OCI-LY7 (cell line): Measurements from ENCODE around the gene SLC18A2. TPM values are rescaled to one million over a fixed set of nuclear protein-coding genes. Genes with fewer than 3 reads are reported as not detected.

Experiments used
- BruUV-seq: library from RNA; stranded (reverse); fragments of 400-500 nt; replicated peaks from 2 replicates; lab custom pipeline; 2021; lab: Mats Ljungman, UMichigan
- CTCF ChIA-PET: fragments of 300-600 bp; sonication (Branson Sonifier 250); formaldehyde crosslinking; loops from one replicate; lab custom pipeline; 2022; ENCODE audit warnings: antibody characterized with exemption; ENCODE audit not compliant: unreplicated experiment; lab: Charles Lee
- POLR2A ChIA-PET: fragments of 300-600 bp; sonication (Branson Sonifier 250); formaldehyde crosslinking; loops from one replicate; lab custom pipeline; 2022; ENCODE audit warnings: antibody characterized with exemption; lab: Charles Lee
- DNase-seq: peaks from one replicate; pipeline ENCODE4 v3.0.0-alpha.2; 2015; ENCODE audit warnings: low spot score
- H2AFZ ChIP-seq: fragments of 200-600 bp; sonication (generic), shearing (Covaris generic); 2 replicates; pipeline ENCODE4 v1.6.1; 2014; ENCODE audit warnings: mild to moderate bottlenecking, antibody characterized with exemption, low read length, moderate library complexity
- H3K27ac ChIP-seq: fragments of 200-600 bp; sonication (generic); 2 replicates; pipeline ENCODE4 v1.5.1; 2014; ENCODE audit warnings: mixed run types, low read depth, mild to moderate bottlenecking, moderate library complexity, low read length, inconsistent platforms; ENCODE audit not compliant: poor library complexity, severe bottlenecking
- H3K36me3 ChIP-seq: fragments of 200-600 bp; sonication (generic); 2 replicates; pipeline ENCODE4 v1.6.1; 2014; ENCODE audit warnings: mild to moderate bottlenecking, antibody characterized with exemption, low read length, moderate library complexity, mixed read lengths; ENCODE audit not compliant: insufficient read depth
- H3K4me1 ChIP-seq: fragments of 200-600 bp; sonication (generic); 2 replicates; pipeline ENCODE4 v1.5.1; 2014; ENCODE audit warnings: mild to moderate bottlenecking, low read length; ENCODE audit not compliant: insufficient read depth, poor library complexity, severe bottlenecking
- H3K4me2 ChIP-seq: fragments of 200-600 bp; sonication (generic); 2 replicates; pipeline ENCODE4 v1.6.1; 2014; ENCODE audit warnings: mild to moderate bottlenecking, low read length
- H3K4me3 ChIP-seq: fragments of 200-600 bp; sonication (generic); 2 replicates; pipeline ENCODE4 v1.5.1; 2014; ENCODE audit warnings: mild to moderate bottlenecking, low read depth, low read length; ENCODE audit not compliant: poor library complexity, severe bottlenecking
- H3K79me2 ChIP-seq: fragments of 200-600 bp; sonication (generic); 2 replicates; pipeline ENCODE4 v1.6.1; 2016; ENCODE audit warnings: low read depth, mild to moderate bottlenecking, low read length, moderate library complexity, mixed read lengths; ENCODE audit not compliant: insufficient read depth
- H3K9me2 ChIP-seq: fragments of 200-600 bp; sonication (generic); 2 replicates; pipeline ENCODE4 v1.6.1; 2016; ENCODE audit warnings: mild to moderate bottlenecking, low read length, mixed read lengths; ENCODE audit not compliant: insufficient read depth
- H3K9me3 ChIP-seq: fragments of 200-600 bp; sonication (generic); 2 replicates; pipeline ENCODE4 v1.6.1; 2014; ENCODE audit warnings: mild to moderate bottlenecking, mixed run types, low read length, mixed read lengths
- H4K20me1 ChIP-seq: fragments of 200-600 bp; sonication (generic); 2 replicates; pipeline ENCODE4 v1.6.1; 2014; ENCODE audit warnings: mild to moderate bottlenecking, antibody characterized with exemption, low read length, moderate library complexity, mixed read lengths; ENCODE audit not compliant: insufficient read depth
- EZH2phosphoT487 ChIP-seq: fragments of 200-600 bp; sonication (generic); IDR thresholded peaks from 2 replicates; pipeline ENCODE4 v1.6.1; 2018; ENCODE audit warnings: low read depth, borderline replicate concordance, mild to moderate bottlenecking, mixed run types, antibody characterized with exemption, low read length, moderate library complexity, mixed read lengths
- intact Hi-C: fragments of 100-400 bp; cut with micrococcal nuclease; formaldehyde crosslinking; loops from one replicate; pipeline ENCODE4 v1.10.0; 2022; ENCODE audit not compliant: unreplicated experiment
- total RNA-seq, 2 experiments: library from RNA; depleted of rRNA in 1 of 2; stranded (reverse); fragments of >200 nt in 1 of 2; shearing (Covaris generic) in 1 of 2; gene quantifications; 2 replicates each; pipeline ENCODE4 v1.2.3, GENCODE V29; 2014 to 2022
- TF ChIP-seq, protein P1 (sequence below): fragments of 200-600 bp; sonication (generic); conservative IDR thresholded peaks from 2 replicates; pipeline ENCODE4 v1.5.1; 2014; ENCODE audit warnings: mild to moderate bottlenecking, antibody characterized with exemption, low read length, moderate library complexity, mixed read lengths

SLC18A2 gene
- total RNA-seq, 2 experiments from 2014 or later: not detected

DNA sequence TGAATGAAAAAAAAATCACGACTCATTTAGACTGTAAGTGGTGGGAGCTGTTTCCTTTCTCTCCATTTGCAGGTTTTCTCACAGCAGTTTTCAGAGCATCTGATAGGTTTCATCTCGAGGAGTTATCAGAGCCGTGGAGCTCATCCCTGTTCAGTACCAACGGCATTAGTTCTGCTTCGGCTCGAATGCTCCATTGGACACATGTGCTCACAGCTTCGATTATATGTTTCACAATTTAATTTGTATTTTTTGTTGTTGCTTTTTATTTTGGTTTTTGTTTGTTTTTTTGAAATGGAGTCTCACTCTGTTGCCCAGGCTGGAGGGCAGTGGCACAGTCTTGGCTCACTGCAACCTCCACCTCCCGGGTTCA is 1.5 kb downstream of the SLC18A2 start:
- BruUV-seq: no TSS peak
- no peaks in the 10 kb centered on the region for H3K79me2 ChIP-seq
- H3K9me2 ChIP-seq: no peaks in the 10 kb centered on the region
- POLR2A ChIA-PET: no interaction called here
- no peaks in the 10 kb centered on the region for H3K9me3 ChIP-seq
- no peak for DNase-seq
- TF ChIP-seq, protein P1, sequence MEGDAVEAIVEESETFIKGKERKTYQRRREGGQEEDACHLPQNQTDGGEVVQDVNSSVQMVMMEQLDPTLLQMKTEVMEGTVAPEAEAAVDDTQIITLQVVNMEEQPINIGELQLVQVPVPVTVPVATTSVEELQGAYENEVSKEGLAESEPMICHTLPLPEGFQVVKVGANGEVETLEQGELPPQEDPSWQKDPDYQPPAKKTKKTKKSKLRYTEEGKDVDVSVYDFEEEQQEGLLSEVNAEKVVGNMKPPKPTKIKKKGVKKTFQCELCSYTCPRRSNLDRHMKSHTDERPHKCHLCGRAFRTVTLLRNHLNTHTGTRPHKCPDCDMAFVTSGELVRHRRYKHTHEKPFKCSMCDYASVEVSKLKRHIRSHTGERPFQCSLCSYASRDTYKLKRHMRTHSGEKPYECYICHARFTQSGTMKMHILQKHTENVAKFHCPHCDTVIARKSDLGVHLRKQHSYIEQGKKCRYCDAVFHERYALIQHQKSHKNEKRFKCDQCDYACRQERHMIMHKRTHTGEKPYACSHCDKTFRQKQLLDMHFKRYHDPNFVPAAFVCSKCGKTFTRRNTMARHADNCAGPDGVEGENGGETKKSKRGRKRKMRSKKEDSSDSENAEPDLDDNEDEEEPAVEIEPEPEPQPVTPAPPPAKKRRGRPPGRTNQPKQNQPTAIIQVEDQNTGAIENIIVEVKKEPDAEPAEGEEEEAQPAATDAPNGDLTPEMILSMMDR: no peak
- TF ChIP-seq EZH2phosphoT487: no peak
- CTCF ChIA-PET: no interaction called here
- H4K20me1 ChIP-seq: no peaks in the 10 kb centered on the region
- no peak overlapping the region for H3K4me2 ChIP-seq
- H3K4me1 ChIP-seq: no peaks in the 10 kb centered on the region
- no peak overlapping the region for H3K4me3 ChIP-seq
- intact Hi-C loops: no loop called here
- no peak overlapping the region for H2AFZ ChIP-seq
- no peaks in the 10 kb centered on the region for H3K36me3 ChIP-seq
- no peak overlapping the region for H3K27ac ChIP-seq

DNA sequence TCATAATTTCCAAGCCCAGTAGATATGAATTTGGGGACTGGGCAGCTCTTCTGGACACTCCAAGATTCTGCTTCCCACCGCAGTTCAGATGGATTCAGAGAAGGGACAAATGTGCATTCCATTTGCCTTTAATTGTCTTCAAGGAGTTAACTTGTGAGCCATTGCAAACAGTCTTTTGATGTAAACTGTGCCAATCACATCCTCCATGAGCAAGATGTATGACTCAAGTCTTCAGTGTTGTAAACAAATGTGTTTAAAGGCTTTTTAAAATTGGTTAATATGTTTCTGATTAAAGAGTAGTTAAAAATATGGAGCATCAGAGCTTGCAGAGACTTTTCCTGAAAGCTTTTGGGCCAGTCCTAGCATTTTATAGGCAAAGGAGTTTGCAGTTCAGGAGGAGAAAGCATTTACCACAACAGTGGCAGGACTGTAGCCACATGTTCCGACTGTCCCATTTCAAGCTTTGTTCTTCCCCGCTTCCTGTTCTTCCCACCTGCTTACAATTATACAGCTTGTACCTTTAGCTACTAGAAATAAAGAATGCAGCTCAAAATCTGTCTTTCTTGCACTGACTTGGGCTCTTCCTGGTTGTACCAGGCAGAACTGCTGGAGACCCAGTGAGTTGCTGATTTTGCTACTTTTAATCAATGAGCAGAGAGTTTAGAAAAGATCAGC is 6.2 kb downstream of the SLC18A2 start:
- H3K9me2 ChIP-seq: no peaks in the 10 kb centered on the region
- H3K36me3 ChIP-seq: no peaks in the 10 kb centered on the region
- H3K4me2 ChIP-seq: no peak overlapping the region
- no peak overlapping the region for H3K4me3 ChIP-seq
- no TSS peak for BruUV-seq
- DNase-seq: no peak
- intact Hi-C loops: no loop called here
- ChIA-PET POLR2A (no interaction called here), CTCF (interaction anchor here (0.7 kb wide), 1 partner anchor 15 kb away, joined by 3 read pairs; no protein-coding TSS in a partner anchor)
- no peak for TF ChIP-seq EZH2phosphoT487
- TF ChIP-seq, protein P1: no peak
- no peak overlapping the region for H3K27ac ChIP-seq
- no peak overlapping the region for H2AFZ ChIP-seq
- no peaks in the 10 kb centered on the region for H4K20me1 ChIP-seq
- no peaks in the 10 kb centered on the region for H3K9me3 ChIP-seq
- H3K79me2 ChIP-seq: no peaks in the 10 kb centered on the region
- no peaks in the 10 kb centered on the region for H3K4me1 ChIP-seq

DNA sequence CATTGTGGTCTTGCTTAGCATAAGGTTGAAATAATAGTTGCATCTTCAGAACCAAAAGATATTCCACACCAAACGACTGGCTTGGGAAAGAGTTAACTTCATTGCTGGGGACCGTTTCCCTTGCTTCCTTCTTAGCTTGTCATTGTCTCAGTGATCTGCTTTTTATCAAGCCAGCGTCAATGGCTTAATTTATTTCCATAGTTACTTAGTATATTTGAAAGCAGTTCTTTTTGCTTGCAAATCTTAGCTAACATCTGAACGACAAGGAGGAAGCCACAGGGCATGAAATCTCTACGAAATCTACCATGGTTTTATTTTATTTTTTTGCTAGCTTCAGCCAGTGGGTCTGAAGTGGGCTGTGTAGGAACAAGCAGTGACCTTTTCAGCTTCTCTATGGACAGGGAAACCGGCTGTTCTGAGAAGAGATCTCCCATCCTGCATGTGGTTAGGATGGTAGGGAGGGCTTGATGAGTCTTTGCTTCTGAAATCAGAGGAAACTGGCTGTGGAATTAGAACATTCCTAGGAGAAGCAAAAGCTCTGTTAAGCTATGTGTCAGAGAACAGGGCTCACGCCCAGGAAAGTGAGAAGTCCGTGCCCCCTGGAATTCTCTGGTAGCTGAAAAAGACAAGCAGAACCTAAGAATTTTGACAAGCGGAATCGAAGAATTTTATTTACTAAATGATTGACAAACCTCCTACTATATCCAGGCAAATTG is 8.0 kb downstream of the SLC18A2 start:
- Histone ChIP-seq H3K27ac (no peak overlapping the region), H3K4me3 (no peak overlapping the region), H3K36me3 (no peaks in the 10 kb centered on the region), H3K9me2 (no peaks in the 10 kb centered on the region), H3K4me1 (no peaks in the 10 kb centered on the region), H4K20me1 (no peaks in the 10 kb centered on the region), H2AFZ (no peak overlapping the region), H3K9me3 (no peaks in the 10 kb centered on the region), H3K79me2 (no peaks in the 10 kb centered on the region), H3K4me2 (no peak overlapping the region)
- ChIA-PET CTCF (no interaction called here), POLR2A (no interaction called here)
- TF ChIP-seq, protein P1: no peak
- no peak for TF ChIP-seq EZH2phosphoT487
- intact Hi-C loops: no loop called here
- no TSS peak for BruUV-seq
- DNase-seq: no peak
